Fibroblast of mammary gland (primary cell): ENCODE measurements around the gene ZNF709.

ENCODE experiments used
- DNase-seq: peaks from one replicate; pipeline ENCODE4 v3.0.0-alpha.2; 2010; ENCODE audit warnings: low read depth
- H3K4me3 ChIP-seq: 2 replicates; pipeline ENCODE4 v1.5.1; 2011; ENCODE audit warnings: low read depth, mild to moderate bottlenecking, low read length, moderate library complexity; ENCODE audit not compliant: control insufficient read depth
- CTCF ChIP-seq: conservative IDR thresholded peaks from 2 replicates; pipeline ENCODE4 v1.5.1; 2011; ENCODE audit warnings: low read depth, low read length, inconsistent platforms; ENCODE audit not compliant: control insufficient read depth, insufficient read depth

Gene ZNF709

GRCh38 chr19:12411893-12412292 lies 72.7 kb downstream of the ZNF709 start:
- DNase-seq, result peak; percentile 2
- H3K4me3 ChIP-seq, result no peak overlapping the region
- no peak for TF ChIP-seq CTCF
